Stimulated activated CD8-positive, alpha-beta memory T cell treated with anti-CD3 and anti-CD28 coated beads, Interleukin-15, amount 100 ng/mL, for 24 hours (primary cell): ENCODE measurements around the gene SLC35A1.

Experiments
- DNase-seq: peaks from one replicate; pipeline ENCODE4 v3.0.0-alpha.2; 2020; ENCODE audit warnings: low read depth

Gene SLC35A1

GRCh38 chr6:87529221-87529620 is 56.4 kb downstream of the SLC35A1 start:
- no peak for DNase-seq

GRCh38 chr6:87534377-87535047 is 61.7 kb downstream of the SLC35A1 start:
- DNase-seq = no peak

GRCh38 chr6:87538510-87539260 is 65.9 kb downstream of the SLC35A1 start:
- no peak for DNase-seq

- DNase-seq = no peak
Measured at GRCh38 chr6:87539554-87539953, 66.8 kb downstream of the SLC35A1 start.

- DNase-seq = no peak
Measured at GRCh38 chr6:87540539-87540938, 67.8 kb downstream of the SLC35A1 start.

GRCh38 chr6:87541041-87541440 is 68.3 kb downstream of the SLC35A1 start:
- no peak for DNase-seq

- no peak for DNase-seq
Measured at GRCh38 chr6:87541744-87542143, 69.0 kb downstream of the SLC35A1 start.

- no peak for DNase-seq
Measured at GRCh38 chr6:87543696-87544473, 71.1 kb downstream of the SLC35A1 start.

- DNase-seq = no peak
Measured at GRCh38 chr6:87544474-87544735, 71.6 kb downstream of the SLC35A1 start.

GRCh38 chr6:87551799-87552198 is 79.0 kb downstream of the SLC35A1 start:
- no peak for DNase-seq

GRCh38 chr6:87553159-87553765 is 80.5 kb downstream of the SLC35A1 start:
- DNase-seq = no peak

GRCh38 chr6:87555506-87555905 is 82.7 kb downstream of the SLC35A1 start:
- DNase-seq = no peak

- no peak for DNase-seq
Measured at GRCh38 chr6:87558446-87558845, 85.7 kb downstream of the SLC35A1 start.

GRCh38 chr6:87561017-87561416 is 88.2 kb downstream of the SLC35A1 start:
- DNase-seq = no peak
